GM19023 (cell line): ENCODE measurements around the gene FKBP5.
"Not testable (repeated sequence)": the region's sequence is repeated elsewhere in the genome, so short reads cannot be mapped to it uniquely, and the experiment has no call there.

ENCODE experiments used
- ATAC-seq: cut with Tn5 transposase; IDR thresholded peaks from one replicate; pipeline ENCODE4 v1.9.1; 2021; ENCODE audit warnings: mild to moderate bottlenecking, moderate library complexity; ENCODE audit not compliant: unreplicated experiment

Gene FKBP5

GRCh38 chr6:35624341-35625070, 64.2 kb downstream of the FKBP5 start:
- ATAC-seq, result no peak

- ATAC-seq, result no peak
Measured at GRCh38 chr6:35622283-35622682, 66.4 kb downstream of the FKBP5 start.

- ATAC-seq, result no peak
Measured at GRCh38 chr6:35620706-35621105, 68.0 kb downstream of the FKBP5 start.

DNA sequence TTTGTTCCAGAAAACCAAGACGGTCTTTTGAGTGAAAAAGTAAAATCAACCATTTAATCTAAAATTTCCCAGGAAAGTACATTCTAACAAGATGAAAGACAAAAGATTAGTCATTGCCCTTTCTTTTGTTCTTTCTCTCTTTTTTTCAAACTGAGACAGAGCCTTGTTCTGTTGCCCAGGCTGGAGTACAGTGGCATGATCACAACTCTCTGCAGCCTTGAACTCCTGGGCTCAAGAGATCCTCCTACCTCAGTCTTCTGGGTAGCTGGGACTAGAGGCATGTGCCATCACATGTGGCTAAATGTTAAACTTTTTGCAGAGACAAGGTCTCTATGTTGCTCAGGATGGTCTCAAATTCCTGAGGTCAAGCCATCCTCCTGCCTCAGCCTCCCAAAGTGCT, 75.0 kb downstream of the FKBP5 start:
- no peak for ATAC-seq

DNA sequence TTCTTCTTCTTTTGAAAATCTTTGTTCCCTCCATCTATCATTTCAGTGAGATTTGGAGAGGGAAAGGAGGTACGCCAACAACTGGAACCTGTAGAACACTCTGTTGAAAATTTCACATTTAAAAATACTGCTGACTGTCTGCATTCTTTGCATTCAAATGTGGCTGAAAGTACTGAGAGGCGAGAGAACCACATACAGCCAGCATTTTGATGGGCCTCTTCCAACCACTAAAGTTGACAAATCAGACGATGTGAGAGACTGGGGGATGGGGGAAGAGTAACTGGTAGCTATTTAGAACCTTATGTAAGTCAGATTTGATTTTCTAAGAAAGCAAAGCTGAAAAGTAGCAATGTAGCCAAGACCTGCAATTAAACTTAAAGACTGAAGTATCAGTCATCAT, 77.5 kb downstream of the FKBP5 start:
- no peak for ATAC-seq

DNA sequence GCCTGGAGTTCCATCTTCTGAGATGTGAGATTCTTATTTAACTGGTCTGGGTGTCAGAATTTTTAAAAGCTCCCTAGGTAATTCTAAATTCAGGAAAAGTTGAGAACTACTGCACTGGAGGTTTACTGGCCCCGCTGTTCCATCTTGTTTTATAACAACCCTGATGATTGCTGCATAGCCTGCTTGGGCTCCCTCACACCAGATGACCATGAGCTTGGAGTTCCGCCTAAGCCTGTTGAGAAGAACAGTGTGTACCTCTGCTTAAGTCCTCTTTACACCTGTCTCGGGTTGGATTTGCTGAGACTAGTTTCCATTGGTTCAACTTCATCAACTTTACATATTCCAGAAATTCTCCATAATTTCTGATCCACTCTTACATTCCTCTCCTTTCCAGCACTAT, 77.9 kb downstream of the FKBP5 start:
- no peak for ATAC-seq

- ATAC-seq, result no peak
Measured at GRCh38 chr6:35609588-35609987, 79.1 kb downstream of the FKBP5 start.

DNA sequence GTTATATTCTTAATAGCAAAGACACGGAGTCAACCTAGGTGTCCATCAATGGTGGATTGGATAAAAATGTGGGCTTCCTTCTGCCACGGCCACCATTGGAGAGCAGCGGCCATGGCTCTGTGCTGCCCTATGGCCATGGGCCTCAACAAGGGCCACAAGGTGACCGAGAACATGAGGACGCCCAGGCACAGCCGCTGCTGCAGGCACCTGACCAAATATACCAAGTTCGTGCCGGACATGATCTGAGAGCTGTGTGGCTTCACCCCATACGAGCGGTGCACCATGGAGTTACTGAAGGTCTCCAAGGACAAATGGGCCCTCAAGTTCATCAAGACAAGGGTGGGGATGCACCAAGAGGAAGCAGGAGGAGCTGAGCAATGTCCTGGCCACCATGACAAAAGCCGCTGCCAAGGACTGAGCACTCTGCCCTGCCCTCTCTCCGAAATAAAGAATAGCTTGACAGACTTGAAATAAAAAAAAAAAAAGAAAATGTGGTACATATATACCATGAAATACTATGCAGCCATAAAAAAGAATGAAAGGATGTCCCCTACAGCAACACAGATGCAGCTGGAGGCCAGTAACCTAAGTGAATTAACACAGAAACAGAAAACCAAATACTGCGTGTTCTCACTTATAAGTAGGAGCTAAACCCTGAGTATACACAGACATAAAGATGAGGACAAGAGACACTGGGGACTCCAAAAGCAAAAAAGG, 81.0 kb downstream of the FKBP5 start:
- no peak for ATAC-seq

- ATAC-seq, result no peak
Measured at GRCh38 chr6:35605600-35605999, 83.1 kb downstream of the FKBP5 start.

DNA sequence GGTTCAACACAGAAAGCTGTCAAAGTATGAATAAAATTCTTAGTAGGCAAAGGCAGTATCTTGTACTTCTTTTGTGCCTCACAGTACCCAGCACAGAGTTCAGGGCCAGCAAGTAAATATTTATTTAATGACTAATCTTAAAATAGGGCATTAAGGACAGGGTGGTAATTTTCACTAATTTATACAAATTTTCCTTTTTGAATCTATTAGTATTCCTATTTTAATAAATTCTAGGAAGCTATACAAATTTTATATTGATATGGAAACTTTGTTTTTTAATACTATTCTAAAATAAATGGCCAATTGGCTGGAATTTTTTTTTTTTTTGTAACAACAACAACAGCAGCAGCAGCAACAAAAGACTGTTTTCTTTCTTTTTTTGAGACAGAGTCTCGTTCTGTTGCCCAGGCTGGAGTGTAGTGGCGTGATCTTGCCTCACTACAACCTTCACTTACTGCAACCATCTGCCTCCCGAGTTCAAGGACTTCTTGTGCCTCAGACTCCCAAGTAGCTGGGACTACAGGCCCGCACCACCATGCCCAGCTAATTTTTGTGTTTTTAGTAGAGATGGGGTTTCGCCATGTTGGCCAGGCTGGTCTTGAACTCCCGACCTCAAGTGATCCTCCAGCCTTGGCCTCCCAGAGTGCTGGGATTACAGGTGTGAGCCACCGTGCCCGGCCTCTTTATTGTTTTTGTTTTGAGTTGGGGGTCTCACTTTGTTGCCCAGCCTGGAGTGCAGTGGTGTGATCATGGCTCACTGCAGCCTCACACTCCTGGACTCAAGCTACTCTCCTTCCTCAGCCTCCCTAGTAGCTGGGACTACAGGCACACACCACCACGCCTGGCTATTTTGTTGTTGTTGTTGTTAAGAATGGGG, 85.2 kb downstream of the FKBP5 start:
- no peak for ATAC-seq

GRCh38 chr6:35602133-35602946, 86.4 kb downstream of the FKBP5 start:
- ATAC-seq, result no peak

DNA sequence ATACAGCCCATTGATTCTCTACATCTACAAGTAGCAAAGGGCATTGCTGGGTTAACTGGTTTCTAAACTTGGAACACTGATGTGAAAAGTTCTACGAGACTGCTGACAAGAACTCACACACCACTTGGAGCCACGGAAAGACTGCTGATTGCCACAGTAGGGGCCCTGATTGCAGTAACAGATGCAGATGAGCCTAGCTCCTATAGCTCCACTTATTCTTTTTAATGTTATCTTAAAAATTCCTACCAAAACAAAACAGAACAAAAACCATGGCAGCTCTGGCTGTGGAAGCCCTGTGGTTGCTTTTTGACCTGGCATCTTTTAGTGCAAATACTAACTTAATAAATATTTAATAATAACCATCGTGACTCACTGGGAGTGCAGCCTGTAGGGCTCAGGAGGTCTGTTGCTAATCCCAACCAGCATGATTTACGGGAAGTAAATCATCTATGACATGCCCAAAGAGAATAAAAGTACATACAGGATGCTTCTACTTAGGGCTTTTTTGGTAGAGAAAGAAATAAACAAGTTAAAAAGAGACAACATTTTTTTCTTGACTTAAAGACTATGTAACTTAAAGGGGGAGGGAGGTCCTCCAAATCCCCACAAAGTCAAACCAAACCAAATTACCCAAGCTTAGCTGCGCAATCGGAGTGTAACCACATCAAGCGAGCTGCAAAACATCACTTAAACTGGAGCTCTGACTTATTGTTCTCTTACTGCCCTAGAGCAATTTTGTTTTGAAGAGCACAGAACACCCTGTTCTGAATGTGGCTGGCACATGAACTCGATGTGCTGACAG, 87.2 kb downstream of the FKBP5 start:
- ATAC-seq, result no peak

DNA sequence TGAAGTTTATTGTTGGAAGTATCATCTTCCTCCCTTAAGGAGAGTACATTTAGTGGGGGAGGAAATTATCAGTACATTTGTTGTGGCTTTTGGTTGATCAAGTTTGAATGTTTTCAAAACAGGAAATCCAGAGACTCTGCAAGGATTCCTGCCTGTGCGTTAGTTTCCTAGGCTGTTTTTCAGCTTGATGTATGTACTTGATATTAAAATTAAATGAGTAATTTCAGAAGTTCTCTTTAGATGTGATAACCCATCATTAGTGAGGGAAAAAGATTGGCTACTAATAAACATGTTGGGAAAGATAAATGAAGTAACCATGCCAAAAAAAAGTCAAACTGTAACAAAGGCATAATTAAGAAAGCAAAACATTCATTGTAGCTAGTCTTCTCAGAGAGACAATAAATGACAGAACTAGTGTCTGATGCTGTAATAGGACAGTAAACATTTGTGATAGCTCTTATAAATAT, 88.0 kb downstream of the FKBP5 start:
- no peak for ATAC-seq

- ATAC-seq, result no peak
Measured at GRCh38 chr6:35599761-35600658, 88.7 kb downstream of the FKBP5 start.

DNA sequence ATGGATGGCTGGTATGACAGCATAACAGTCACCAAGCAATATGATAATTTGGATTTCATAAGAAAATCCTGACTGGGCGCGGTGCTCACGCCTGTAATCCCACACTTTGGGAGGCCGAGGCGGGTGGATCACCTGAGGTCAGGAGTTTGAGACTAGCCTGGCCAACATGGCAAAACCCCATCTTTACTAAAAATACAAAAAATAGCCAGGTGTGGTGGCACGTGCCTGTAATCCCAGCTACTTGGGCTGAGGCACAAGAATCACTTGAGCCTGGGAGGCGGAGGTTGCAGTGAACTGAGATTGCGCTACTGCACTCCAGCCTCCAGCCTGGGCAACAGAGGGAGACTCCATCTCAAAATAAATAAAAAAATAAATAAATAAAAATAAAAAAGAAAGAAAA, 90.1 kb downstream of the FKBP5 start:
- not testable (repeated sequence) for ATAC-seq

DNA sequence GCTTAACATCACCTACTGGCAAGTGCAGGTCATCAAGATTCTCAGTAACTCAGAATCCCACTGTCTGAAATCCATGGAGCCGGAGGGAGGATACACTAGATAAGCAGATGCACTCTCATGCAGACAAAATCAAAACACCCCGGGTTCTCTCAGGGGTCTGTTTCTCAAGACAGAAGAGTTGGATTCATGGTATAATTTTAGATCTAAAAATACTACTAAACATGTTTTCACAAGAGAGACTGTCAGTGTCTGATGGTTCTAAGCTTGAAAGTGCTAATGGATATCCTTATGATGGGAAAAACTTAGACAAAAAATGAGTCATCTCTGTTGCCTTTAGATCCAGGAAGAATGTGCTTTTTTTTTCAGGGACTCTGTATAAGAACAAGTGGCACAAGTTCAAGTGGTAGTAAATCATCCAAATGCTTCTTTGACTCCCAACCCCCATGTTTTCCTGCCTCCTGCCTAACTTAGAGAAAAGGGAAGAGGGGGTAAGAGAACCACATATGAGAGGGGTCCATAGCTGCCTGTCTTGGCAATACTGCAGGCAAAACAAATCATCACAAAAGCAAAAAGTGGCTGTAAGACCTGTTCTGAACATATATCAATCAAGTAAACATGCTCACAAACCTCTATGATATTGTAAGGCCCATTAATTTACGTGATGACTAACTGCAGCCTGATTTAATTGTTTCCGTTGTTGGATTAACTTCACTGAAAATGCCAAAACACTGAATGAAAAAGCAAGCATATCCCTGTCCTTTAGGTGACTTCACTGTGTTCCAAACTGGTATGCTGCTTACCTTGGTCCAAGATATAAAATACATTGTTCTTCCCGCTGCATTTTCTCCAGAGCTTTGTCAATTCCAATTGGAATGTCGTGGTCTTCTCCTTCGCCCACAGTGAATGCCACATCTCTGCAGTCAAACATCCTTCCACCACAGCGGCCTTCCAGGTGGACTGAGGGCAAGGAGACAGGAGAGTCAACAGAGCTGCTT, 92.0 kb downstream of the FKBP5 start:
- no peak for ATAC-seq

- no peak for ATAC-seq
Measured at GRCh38 chr6:35594503-35595186, 94.1 kb downstream of the FKBP5 start.
